Breast epithelium (tissue), 3 donors: ENCODE results near the gene LRRC4C.

Experiments used
- POLR2A ChIP-seq: fragments of 450-650 bp; IDR thresholded peaks from one replicate; pipeline ENCODE4 v1.6.1; 2016; ENCODE audit warnings: antibody characterized with exemption, mild to moderate bottlenecking, moderate library complexity
- POLR2AphosphoS5 ChIP-seq, 3 donors: sonication (generic); formaldehyde crosslinking; IDR thresholded peaks; one replicate each; pipeline ENCODE4 v1.6.1; 2017; ENCODE audit warnings: antibody characterized with exemption in 3 of 3

GRCh38 chr11:40894501-40894900 is 565.0 kb downstream of the LRRC4C start:
- TF ChIP-seq POLR2A = no peak
- TF ChIP-seq POLR2AphosphoS5 (IDR thresholded peaks at IDR 0.05) = no peak
